ACC112 (cell line): ENCODE results near the gene KRTAP4-5.
A peak's percentile ranks its signal among the peaks of the same experiment; 100 is the strongest.
"Not testable (repeated sequence)": the region's sequence is repeated elsewhere in the genome, so short reads cannot be mapped to it uniquely, and the experiment has no call there.

Source experiments
- H2AFZ ChIP-seq: fragments of 200-600 bp; sonication (generic); one replicate; pipeline ENCODE4 v1.6.0; 2017; ENCODE audit warnings: antibody characterized with exemption, low read length; ENCODE audit not compliant: unreplicated experiment
- H3K27ac ChIP-seq: fragments of 200-600 bp; sonication (generic); 2 replicates; pipeline ENCODE4 v1.5.1; 2014; ENCODE audit warnings: low read depth, mild to moderate bottlenecking, antibody characterized with exemption, low read length, moderate library complexity
- H3K27me3 ChIP-seq: fragments of 200-600 bp; sonication (generic); 2 replicates; pipeline ENCODE4 v1.6.1; 2014; ENCODE audit warnings: mild to moderate bottlenecking, antibody characterized with exemption, low read length, moderate library complexity, mixed read lengths; ENCODE audit not compliant: insufficient read depth
- H3K36me3 ChIP-seq: fragments of 200-600 bp; sonication (generic); 2 replicates; pipeline ENCODE4 v1.6.1; 2016; ENCODE audit warnings: mild to moderate bottlenecking, antibody characterized with exemption, low read length, moderate library complexity, mixed read lengths; ENCODE audit not compliant: insufficient read depth
- H3K4me1 ChIP-seq: fragments of 200-600 bp; sonication (generic); one replicate; pipeline ENCODE4 v1.6.1; 2016; ENCODE audit warnings: low read length, mixed read lengths; ENCODE audit not compliant: insufficient read depth, unreplicated experiment, control insufficient read depth
- H3K4me3 ChIP-seq: fragments of 200-600 bp; sonication (generic); 2 replicates; pipeline ENCODE4 v1.5.1; 2014; ENCODE audit warnings: mild to moderate bottlenecking, low read depth, low read length
- H3K79me2 ChIP-seq: fragments of 200-600 bp; sonication (generic); one replicate; pipeline ENCODE4 v1.6.0; 2016; ENCODE audit warnings: low read length; ENCODE audit not compliant: control insufficient read depth, unreplicated experiment, insufficient read depth

KRTAP4-5 gene

GRCh38 chr17:41176744-41177387, 27.2 kb upstream of the KRTAP4-5 start:
- Histone ChIP-seq H3K79me2 (no peaks in the 10 kb centered on the region), H3K36me3 (no peaks in the 10 kb centered on the region), H3K4me1 (peaks cover 8% of the 10 kb centered on the region), H3K27me3 (no peaks in the 10 kb centered on the region), H2AFZ (no peak overlapping the region), H3K27ac (no peak overlapping the region), H3K4me3 (no peak overlapping the region)

GRCh38 chr17:41171886-41172285, 22.3 kb upstream of the KRTAP4-5 start:
- H3K79me2 ChIP-seq: no peaks in the 10 kb centered on the region
- H3K27me3 ChIP-seq: no peaks in the 10 kb centered on the region
- H2AFZ ChIP-seq: no peak overlapping the region
- no peak overlapping the region for H3K27ac ChIP-seq
- no peak overlapping the region for H3K4me3 ChIP-seq
- no peaks in the 10 kb centered on the region for H3K4me1 ChIP-seq
- H3K36me3 ChIP-seq: no peaks in the 10 kb centered on the region

- Histone ChIP-seq H3K27ac (no peak within 1 kb of the TSS), H3K36me3 (no peaks in the 10 kb centered on the region), H2AFZ (no peak within 1 kb of the TSS), H3K4me1 (no peaks in the 10 kb centered on the region), H3K27me3 (no peaks in the 10 kb centered on the region), H3K4me3 (no peak within 1 kb of the TSS), H3K79me2 (no peaks in the 10 kb centered on the region)
These were observed 18.5 kb upstream of the KRTAP4-5 start, which contains the start of gene KRTAP4-3 for GRCh38 chr17:41168121-41168520. Gene KRTAP4-3 (minus strand): TSS chr17:41168221. CDS start chr17:41168172, 49 bp downstream.

- Histone ChIP-seq H3K79me2 (no peaks in the 10 kb centered on the region), H3K27me3 (no peaks in the 10 kb centered on the region), H3K27ac (no peak overlapping the region), H3K36me3 (no peaks in the 10 kb centered on the region), H3K4me3 (no peak overlapping the region), H3K4me1 (no peaks in the 10 kb centered on the region), H2AFZ (no peak overlapping the region)
These were observed 17.9 kb upstream of the KRTAP4-5 start for GRCh38 chr17:41167561-41167960.

- no peaks in the 10 kb centered on the region for H3K79me2 ChIP-seq
- H3K4me1 ChIP-seq: no peaks in the 10 kb centered on the region
- H3K27ac ChIP-seq: no peak overlapping the region
- H3K27me3 ChIP-seq: no peaks in the 10 kb centered on the region
- no peak overlapping the region for H2AFZ ChIP-seq
- H3K4me3 ChIP-seq: no peak overlapping the region
- no peaks in the 10 kb centered on the region for H3K36me3 ChIP-seq
These were observed 14.2 kb upstream of the KRTAP4-5 start for GRCh38 chr17:41163828-41164227.

- Histone ChIP-seq H3K4me1 (no peaks in the 10 kb centered on the region), H3K36me3 (no peaks in the 10 kb centered on the region), H2AFZ (no peak within 1 kb of the TSS), H3K27ac (no peak within 1 kb of the TSS), H3K79me2 (no peaks in the 10 kb centered on the region), H3K27me3 (no peaks in the 10 kb centered on the region), H3K4me3 (no peak within 1 kb of the TSS)
These were observed 11.0 kb upstream of the KRTAP4-5 start, which contains the start of gene KRTAP4-4 for GRCh38 chr17:41160648-41161047. Gene KRTAP4-4 (minus strand): TSS chr17:41160748. CDS start chr17:41160691, 57 bp downstream.

GRCh38 chr17:41160190-41160589, 10.6 kb upstream of the KRTAP4-5 start:
- H3K79me2 ChIP-seq, H3K27me3 ChIP-seq, H3K4me3 ChIP-seq, H3K36me3 ChIP-seq, H3K4me1 ChIP-seq, H3K27ac ChIP-seq, H2AFZ ChIP-seq: not testable (repeated sequence)

- Histone ChIP-seq H3K27me3 (no peaks in the 10 kb centered on the region), H3K4me3 (no peak overlapping the region), H3K36me3 (no peaks in the 10 kb centered on the region), H3K79me2 (no peaks in the 10 kb centered on the region), H3K4me1 (no peaks in the 10 kb centered on the region), H3K27ac (no peak overlapping the region), H2AFZ (no peak overlapping the region)
These were observed 4.2 kb upstream of the KRTAP4-5 start for GRCh38 chr17:41153856-41154255.

- Histone ChIP-seq H3K4me1 (no peaks in the 10 kb centered on the region), H3K36me3 (no peaks in the 10 kb centered on the region), H3K27me3 (no peaks in the 10 kb centered on the region), H3K79me2 (no peaks in the 10 kb centered on the region), H3K27ac (no peak overlapping the region), H3K4me3 (peak overlapping the region; percentile 29; the same call in 1 of the 2 replicates), H2AFZ (peak overlapping the region; percentile 52)
These were observed 1.9 kb upstream of the KRTAP4-5 start for GRCh38 chr17:41151525-41151924.

GRCh38 chr17:41150026-41150425, 401 bp upstream of the KRTAP4-5 start:
- Histone ChIP-seq H3K79me2 (no peaks in the 10 kb centered on the region), H3K4me1 (no peaks in the 10 kb centered on the region), H3K36me3 (no peaks in the 10 kb centered on the region), H3K4me3 (no peak overlapping the region), H3K27me3 (no peaks in the 10 kb centered on the region), H2AFZ (no peak overlapping the region), H3K27ac (no peak overlapping the region)

- H3K79me2 ChIP-seq, H3K27me3 ChIP-seq, H3K4me3 ChIP-seq, H3K4me1 ChIP-seq, H3K36me3 ChIP-seq, H2AFZ ChIP-seq, H3K27ac ChIP-seq: not testable (repeated sequence)
These were observed 514 bp downstream of the KRTAP4-5 start for GRCh38 chr17:41148971-41149651.
